Mononuclear cell (primary cell): ENCODE measurements around the gene CTTNBP2NL. TPM values are rescaled to one million over a fixed set of nuclear protein-coding genes. Genes with fewer than 3 reads are reported as not detected.
A peak's percentile ranks its signal among the peaks of the same experiment; 100 is the strongest.

Experiments
- H3K27me3 ChIP-seq: 2 replicates; pipeline ENCODE4 v1.6.0; 2011; ENCODE audit warnings: low read length, control low read depth; ENCODE audit not compliant: insufficient read depth
- H3K4me1 ChIP-seq: 2 replicates; pipeline ENCODE4 v1.5.1; 2011; ENCODE audit warnings: mild to moderate bottlenecking, low read length, control low read depth; ENCODE audit not compliant: insufficient read depth
- H3K4me3 ChIP-seq: 2 replicates; pipeline ENCODE4 v1.5.1; 2011; ENCODE audit warnings: mild to moderate bottlenecking, low read length, moderate library complexity
- H3K9me3 ChIP-seq: 2 replicates; pipeline ENCODE4 v1.5.1; 2011; ENCODE audit warnings: low read depth, mild to moderate bottlenecking, control low read depth, low read length
- total RNA-seq: library from RNA; depleted of rRNA; stranded (reverse); fragments of >200 nt; gene quantifications from one replicate; pipeline ENCODE4 v1.2.3, GENCODE V29; 2012

The CTTNBP2NL gene
- 0.63 TPM for total RNA-seq

GRCh38 chr1:112395821-112396652, at the start of gene CTTNBP2NL:
TSS of gene CTTNBP2NL (plus strand) at chr1:112396214. CDS start at chr1:112416166, 19,952 bp downstream.
- Histone ChIP-seq H3K9me3 (no peaks in the 10 kb centered on the region), H3K4me1 (peaks cover 35% of the 10 kb centered on the region), H3K4me3 (peak within 1 kb of the TSS; percentile 71), H3K27me3 (peaks cover 3% of the 10 kb centered on the region)

- Histone ChIP-seq H3K9me3 (peaks cover 5% of the 10 kb centered on the region), H3K4me1 (peaks cover 4% of the 10 kb centered on the region), H3K4me3 (no peak overlapping the region), H3K27me3 (peaks cover 3% of the 10 kb centered on the region)
Observed at GRCh38 chr1:112346801-112347350, 49.1 kb upstream of the CTTNBP2NL start.

GRCh38 chr1:112356765-112357164, 39.2 kb upstream of the CTTNBP2NL start:
- no peaks in the 10 kb centered on the region for H3K9me3 ChIP-seq
- H3K27me3 ChIP-seq = peaks cover 3% of the 10 kb centered on the region
- H3K4me1 ChIP-seq = no peaks in the 10 kb centered on the region
- H3K4me3 ChIP-seq = no peak overlapping the region

GRCh38 chr1:112357467-112357866, 38.5 kb upstream of the CTTNBP2NL start:
- Histone ChIP-seq H3K4me3 (no peak overlapping the region), H3K9me3 (no peaks in the 10 kb centered on the region), H3K27me3 (no peaks in the 10 kb centered on the region), H3K4me1 (no peaks in the 10 kb centered on the region)

GRCh38 chr1:112358061-112358770, 37.8 kb upstream of the CTTNBP2NL start:
- no peak overlapping the region for H3K4me3 ChIP-seq
- no peaks in the 10 kb centered on the region for H3K4me1 ChIP-seq
- peaks cover 3% of the 10 kb centered on the region for H3K27me3 ChIP-seq
- H3K9me3 ChIP-seq = no peaks in the 10 kb centered on the region

- Histone ChIP-seq H3K27me3 (peaks cover 6% of the 10 kb centered on the region), H3K4me3 (no peak overlapping the region), H3K4me1 (no peaks in the 10 kb centered on the region), H3K9me3 (no peaks in the 10 kb centered on the region)
Observed at GRCh38 chr1:112358798-112359408, 37.1 kb upstream of the CTTNBP2NL start.

GRCh38 chr1:112359961-112360767, 35.9 kb upstream of the CTTNBP2NL start:
- H3K4me3 ChIP-seq = no peak overlapping the region
- H3K9me3 ChIP-seq = no peaks in the 10 kb centered on the region
- no peaks in the 10 kb centered on the region for H3K4me1 ChIP-seq
- H3K27me3 ChIP-seq = peaks cover 6% of the 10 kb centered on the region

GRCh38 chr1:112363636-112364035, 32.4 kb upstream of the CTTNBP2NL start:
- peaks cover 14% of the 10 kb centered on the region for H3K27me3 ChIP-seq
- no peaks in the 10 kb centered on the region for H3K9me3 ChIP-seq
- no peak overlapping the region for H3K4me3 ChIP-seq
- no peaks in the 10 kb centered on the region for H3K4me1 ChIP-seq

- Histone ChIP-seq H3K27me3 (peaks cover 29% of the 10 kb centered on the region), H3K4me1 (no peaks in the 10 kb centered on the region), H3K9me3 (no peaks in the 10 kb centered on the region), H3K4me3 (no peak overlapping the region)
Observed at GRCh38 chr1:112368198-112368597, 27.8 kb upstream of the CTTNBP2NL start.

GRCh38 chr1:112369392-112370285, 26.4 kb upstream of the CTTNBP2NL start:
- no peaks in the 10 kb centered on the region for H3K9me3 ChIP-seq
- H3K27me3 ChIP-seq = peaks cover 26% of the 10 kb centered on the region
- no peak overlapping the region for H3K4me3 ChIP-seq

GRCh38 chr1:112370996-112371395, 25.0 kb upstream of the CTTNBP2NL start:
- H3K4me1 ChIP-seq = no peaks in the 10 kb centered on the region
- peaks cover 26% of the 10 kb centered on the region for H3K27me3 ChIP-seq
- H3K9me3 ChIP-seq = no peaks in the 10 kb centered on the region
- no peak overlapping the region for H3K4me3 ChIP-seq

More at GRCh38 chr1:112369392-112370285, 26.4 kb upstream of the CTTNBP2NL start:
- no peaks in the 10 kb centered on the region for H3K4me1 ChIP-seq

- H3K9me3 ChIP-seq = no peaks in the 10 kb centered on the region
Observed at GRCh38 chr1:112371775-112372174, 24.2 kb upstream of the CTTNBP2NL start.

GRCh38 chr1:112373806-112374205, 22.2 kb upstream of the CTTNBP2NL start:
- Histone ChIP-seq H3K4me3 (no peak overlapping the region), H3K4me1 (no peaks in the 10 kb centered on the region), H3K9me3 (no peaks in the 10 kb centered on the region), H3K27me3 (peaks cover 16% of the 10 kb centered on the region)

More at GRCh38 chr1:112371775-112372174, 24.2 kb upstream of the CTTNBP2NL start:
- peaks cover 26% of the 10 kb centered on the region for H3K27me3 ChIP-seq
- H3K4me1 ChIP-seq = no peaks in the 10 kb centered on the region
- H3K4me3 ChIP-seq = no peak overlapping the region
